NB4 (cell line): ENCODE measurements around the gene APMAP.

Experiments
- CTCF ChIP-seq: IDR thresholded peaks from one replicate; pipeline ENCODE4 v1.5.1; 2012; ENCODE audit warnings: low read depth, low read length
- POLR2A ChIP-seq: IDR thresholded peaks from 2 replicates; pipeline ENCODE4 v1.6.1; 2011; ENCODE audit warnings: mild to moderate bottlenecking; ENCODE audit not compliant: insufficient read length; ENCODE audit errors: extremely low read depth
- TF ChIP-seq, protein P1 (sequence below): IDR thresholded peaks from 2 replicates; pipeline ENCODE4 v1.6.1; 2011; ENCODE audit warnings: low read depth, low read length

DNA sequence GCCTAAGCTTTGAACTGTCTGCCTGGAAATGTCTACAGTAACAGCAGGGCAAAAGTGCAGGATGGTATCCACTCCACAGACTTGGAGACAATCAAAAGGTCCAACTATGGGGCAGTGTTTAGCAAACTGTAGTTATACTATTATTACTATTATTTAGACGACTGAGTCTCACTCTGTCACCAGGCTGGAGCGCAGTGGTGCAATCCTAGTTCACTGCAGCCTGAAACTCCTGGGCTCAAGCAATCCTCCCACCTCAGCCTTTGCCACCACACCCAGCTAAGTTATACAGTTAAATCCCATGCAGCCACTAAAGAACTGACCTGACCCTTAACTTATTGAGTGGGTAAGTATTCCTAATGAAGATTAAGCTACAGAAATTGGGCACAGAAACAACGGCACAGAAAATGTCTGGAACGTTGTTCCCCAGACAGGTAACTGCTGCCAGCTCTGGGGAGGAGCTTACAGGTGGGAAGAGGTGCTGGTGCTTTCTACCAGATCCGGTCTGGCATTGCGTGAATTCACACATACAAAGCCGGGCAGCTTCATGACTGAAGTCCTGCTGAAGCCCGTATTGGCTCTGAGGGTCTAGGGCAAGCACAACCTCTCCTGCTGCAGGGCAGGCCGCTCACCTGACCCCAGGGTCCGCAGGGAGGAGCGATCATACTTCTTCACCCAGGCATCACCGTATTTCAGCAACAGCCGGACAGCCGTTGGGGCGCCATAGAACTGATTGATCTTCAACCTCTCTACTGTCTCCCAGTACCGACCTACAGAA lies 27.0 kb upstream of the APMAP start:
- no peak for TF ChIP-seq CTCF
- TF ChIP-seq POLR2A: no peak
- TF ChIP-seq, protein P1, sequence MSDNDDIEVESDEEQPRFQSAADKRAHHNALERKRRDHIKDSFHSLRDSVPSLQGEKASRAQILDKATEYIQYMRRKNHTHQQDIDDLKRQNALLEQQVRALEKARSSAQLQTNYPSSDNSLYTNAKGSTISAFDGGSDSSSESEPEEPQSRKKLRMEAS: no peak
